ENCODE data around the gene KSR2. TPM values are rescaled to one million over a fixed set of nuclear protein-coding genes. Genes with fewer than 3 reads are reported as not detected.

The KSR2 gene
- total RNA-seq, 1 experiment from 2014 or later, result 0.15 TPM

Other genes with a start within 250 kb of the KSR2 start
- gene RFC5, start 47.7 kb upstream of the KSR2 start, total RNA-seq (2021; ENCODE audit: unreplicated experiment), result 25.0 TPM
- gene WSB2, start 92.2 kb upstream of the KSR2 start, total RNA-seq (2021; ENCODE audit: unreplicated experiment), result 193 TPM
- 56.2 TPM for gene VSIG10, start 135.0 kb upstream of the KSR2 start, total RNA-seq (2021; ENCODE audit: unreplicated experiment)
- gene PEBP1, start 167.1 kb upstream of the KSR2 start, total RNA-seq (2021; ENCODE audit: unreplicated experiment), result 168 TPM